Measurements from ENCODE around the gene SPO11.

- TF ChIP-seq CTCF (IDR thresholded peaks at IDR 0.05) = no peak
- TF ChIP-seq POLR2A (IDR thresholded peaks at IDR 0.05) = no peak
Observed at GRCh38 chr20:57322476-57322875, 7.1 kb upstream of the SPO11 start.
